SU-DHL-6 (cell line): ENCODE measurements around the gene TLX3.

Experiments
- EZH2phosphoT487 ChIP-seq: fragments of 200-600 bp; sonication (generic), shearing (Covaris generic); conservative IDR thresholded peaks from 2 replicates; pipeline ENCODE4 v1.6.1; 2018; ENCODE audit warnings: mild to moderate bottlenecking, antibody characterized with exemption, low read length, moderate library complexity, mixed read lengths
- TF ChIP-seq, protein P1 (sequence below): fragments of 200-600 bp; sonication (generic); IDR thresholded peaks from one replicate; pipeline ENCODE4 v1.5.1; 2017; ENCODE audit warnings: antibody characterized with exemption, mild to moderate bottlenecking, low read length, moderate library complexity; ENCODE audit not compliant: insufficient read depth, poor library complexity, severe bottlenecking

- TF ChIP-seq, protein P1, sequence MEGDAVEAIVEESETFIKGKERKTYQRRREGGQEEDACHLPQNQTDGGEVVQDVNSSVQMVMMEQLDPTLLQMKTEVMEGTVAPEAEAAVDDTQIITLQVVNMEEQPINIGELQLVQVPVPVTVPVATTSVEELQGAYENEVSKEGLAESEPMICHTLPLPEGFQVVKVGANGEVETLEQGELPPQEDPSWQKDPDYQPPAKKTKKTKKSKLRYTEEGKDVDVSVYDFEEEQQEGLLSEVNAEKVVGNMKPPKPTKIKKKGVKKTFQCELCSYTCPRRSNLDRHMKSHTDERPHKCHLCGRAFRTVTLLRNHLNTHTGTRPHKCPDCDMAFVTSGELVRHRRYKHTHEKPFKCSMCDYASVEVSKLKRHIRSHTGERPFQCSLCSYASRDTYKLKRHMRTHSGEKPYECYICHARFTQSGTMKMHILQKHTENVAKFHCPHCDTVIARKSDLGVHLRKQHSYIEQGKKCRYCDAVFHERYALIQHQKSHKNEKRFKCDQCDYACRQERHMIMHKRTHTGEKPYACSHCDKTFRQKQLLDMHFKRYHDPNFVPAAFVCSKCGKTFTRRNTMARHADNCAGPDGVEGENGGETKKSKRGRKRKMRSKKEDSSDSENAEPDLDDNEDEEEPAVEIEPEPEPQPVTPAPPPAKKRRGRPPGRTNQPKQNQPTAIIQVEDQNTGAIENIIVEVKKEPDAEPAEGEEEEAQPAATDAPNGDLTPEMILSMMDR = no peak
- no peak for TF ChIP-seq EZH2phosphoT487
These were observed 1.3 kb downstream of the TLX3 start for GRCh38 chr5:171310212-171310818.
